MM.1S (cell line): Measurements from ENCODE around the gene PPP6R3.

ENCODE experiments used
- CTCF ChIP-seq: fragments of 300-600 bp; sonication (generic); IDR thresholded peaks from 2 replicates; pipeline ENCODE4 v1.5.1; 2016; ENCODE audit warnings: antibody characterized with exemption, low read length, mixed read lengths
- EZH2 ChIP-seq: fragments of 300-600 bp; sonication (generic); optimal IDR thresholded peaks from 2 replicates; pipeline ENCODE3; 2017; ENCODE audit warnings: low read depth, mild to moderate bottlenecking, antibody characterized with exemption, low read length, mixed read lengths
- EZH2phosphoT487 ChIP-seq: fragments of 300-600 bp; sonication (generic); IDR thresholded peaks from 2 replicates; pipeline ENCODE4 v1.6.1; 2018; ENCODE audit warnings: antibody characterized with exemption, low read length

DNA sequence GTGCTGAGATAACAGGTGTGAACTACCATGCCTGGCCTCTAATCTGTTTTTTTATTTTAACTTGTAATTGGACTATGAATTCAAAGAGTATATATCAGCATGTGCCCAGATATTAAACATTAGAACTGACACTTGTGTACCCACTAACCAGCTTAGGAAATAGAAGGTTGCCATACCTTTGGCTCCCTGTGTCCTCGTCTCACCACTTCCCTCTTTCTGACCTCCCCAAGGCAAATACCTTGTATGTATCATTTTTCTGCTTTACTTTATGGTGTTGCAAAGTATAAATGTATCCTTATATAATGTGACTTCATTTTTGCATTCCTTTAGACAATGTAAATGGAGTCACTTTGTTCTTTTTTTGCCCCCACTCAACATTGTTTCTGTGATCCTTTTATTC lies 9.1 kb downstream of the PPP6R3 start:
- no peak for TF ChIP-seq CTCF
- TF ChIP-seq EZH2 = no peak
- no peak for TF ChIP-seq EZH2phosphoT487
